PFSK-1 (cell line): ENCODE data around the gene GPM6B.

Experiments
- POLR2AphosphoS5 ChIP-seq: IDR thresholded peaks from 2 replicates; pipeline ENCODE4 v1.6.1; 2012; ENCODE audit warnings: low read depth, mild to moderate bottlenecking, control low read depth, low read length, moderate library complexity
- REST ChIP-seq, 2 experiments: IDR thresholded peaks; 2 replicates each; pipeline versions ENCODE4 v1.6.1 to v1.8.0; 2011 to 2012; ENCODE audit warnings: low read depth in 2 of 2, low read length in 2 of 2, control low read depth in 1 of 2, inconsistent platforms in 1 of 2, mild to moderate bottlenecking in 1 of 2, moderate library complexity in 1 of 2; ENCODE audit not compliant: insufficient read depth in 1 of 2
- SIN3A ChIP-seq: IDR thresholded peaks from 2 replicates; pipeline ENCODE4 v1.6.1; 2012; ENCODE audit warnings: mild to moderate bottlenecking, low read length, moderate library complexity, borderline replicate concordance; ENCODE audit not compliant: insufficient read depth

- no peak for TF ChIP-seq POLR2AphosphoS5
- TF ChIP-seq REST (IDR thresholded peaks at IDR 0.05; ENCODE audit: insufficient read depth in 1 of 2, low read depth in 2 of 2, low read length in 2 of 2) = no peak
- TF ChIP-seq SIN3A = no peak
Measured at GRCh38 chrX:13742397-13743176, 74.3 kb downstream of the GPM6B start.
